Activated CD4-positive, alpha-beta T cell treated with anti-CD3 and anti-CD28 coated beads, Interleukin-2, amount 10 ng/mL, durations not matched to agents 24 days and 14 days (primary cell): ENCODE results near the gene MCUB. TPM values are rescaled to one million over a fixed set of nuclear protein-coding genes. Genes with fewer than 3 reads are reported as not detected.

Source experiments
- DNase-seq: peaks from one replicate; pipeline ENCODE4 v3.0.0; 2022
- H3K27ac Mint-ChIP-seq: one replicate; pipeline ENCODE4 v1.8.0; 2022; ENCODE audit warnings: mild to moderate bottlenecking, mixed read lengths
- H3K27me3 Mint-ChIP-seq: one replicate; pipeline ENCODE4 v1.8.0; 2022; ENCODE audit warnings: mixed read lengths
- H3K36me3 Mint-ChIP-seq: one replicate; pipeline ENCODE4 v1.8.0; 2022; ENCODE audit warnings: low read depth, mild to moderate bottlenecking, mixed read lengths
- H3K4me1 Mint-ChIP-seq: one replicate; pipeline ENCODE4 v1.8.0; 2021; ENCODE audit warnings: mixed read lengths
- H3K4me3 Mint-ChIP-seq: one replicate; pipeline ENCODE4 v1.8.0; 2022; ENCODE audit warnings: mild to moderate bottlenecking, moderate library complexity, mixed read lengths
- H3K9me3 Mint-ChIP-seq: one replicate; pipeline ENCODE4 v1.8.0; 2021; ENCODE audit warnings: mixed read lengths
- intact Hi-C: fragments of 100-400 bp; cut with micrococcal nuclease; formaldehyde crosslinking; loops from one replicate; pipeline ENCODE4 v1.15.1; 2023
- total RNA-seq: library from RNA; stranded (reverse); gene quantifications from 2 replicates; pipeline ENCODE4 v1.2.3, GENCODE V29; 2022

The MCUB gene
- total RNA-seq, 1 donor from 2014 or later: 46.4 TPM

GRCh38 chr4:109616243-109616642 lies 56.2 kb downstream of the MCUB start:
- Mint-ChIP-seq H3K9me3 (peaks cover 4% of the 10 kb centered on the region), H3K36me3 (peaks cover 36% of the 10 kb centered on the region), H3K4me1 (peaks cover 13% of the 10 kb centered on the region), H3K27ac (no peak overlapping the region), H3K27me3 (no peaks in the 10 kb centered on the region), H3K4me3 (no peak overlapping the region)
- no peak for DNase-seq
- intact Hi-C loops: no loop called here

GRCh38 chr4:109622626-109623025 lies 62.6 kb downstream of the MCUB start:
- no peak overlapping the region for H3K4me3 Mint-ChIP-seq
- no peaks in the 10 kb centered on the region for H3K9me3 Mint-ChIP-seq
- H3K27ac Mint-ChIP-seq: no peak overlapping the region
- intact Hi-C loops: no loop called here
- H3K27me3 Mint-ChIP-seq: no peaks in the 10 kb centered on the region
- peaks cover 23% of the 10 kb centered on the region for H3K36me3 Mint-ChIP-seq
- peaks cover 3% of the 10 kb centered on the region for H3K4me1 Mint-ChIP-seq
- no peak for DNase-seq

- intact Hi-C loops: no loop called here
- Mint-ChIP-seq H3K27me3 (no peaks in the 10 kb centered on the region), H3K4me1 (peaks cover 11% of the 10 kb centered on the region), H3K4me3 (no peak overlapping the region), H3K9me3 (no peaks in the 10 kb centered on the region), H3K27ac (no peak overlapping the region), H3K36me3 (peaks cover 20% of the 10 kb centered on the region)
- no peak for DNase-seq
These were observed 64.5 kb downstream of the MCUB start for GRCh38 chr4:109624536-109624935.

GRCh38 chr4:109627361-109627760 lies 67.3 kb downstream of the MCUB start:
- no peak overlapping the region for H3K4me3 Mint-ChIP-seq
- H3K9me3 Mint-ChIP-seq: no peaks in the 10 kb centered on the region
- peaks cover 16% of the 10 kb centered on the region for H3K36me3 Mint-ChIP-seq
- no peak for DNase-seq
- H3K27ac Mint-ChIP-seq: no peak overlapping the region
- intact Hi-C loops: no loop called here
- H3K27me3 Mint-ChIP-seq: no peaks in the 10 kb centered on the region
- H3K4me1 Mint-ChIP-seq: peaks cover 20% of the 10 kb centered on the region

GRCh38 chr4:109629775-109630174 lies 69.7 kb downstream of the MCUB start:
- DNase-seq: no peak
- intact Hi-C loops: no loop called here
- H3K4me1 Mint-ChIP-seq: peaks cover 17% of the 10 kb centered on the region
- no peaks in the 10 kb centered on the region for H3K27me3 Mint-ChIP-seq
- H3K36me3 Mint-ChIP-seq: peaks cover 12% of the 10 kb centered on the region
- no peak overlapping the region for H3K27ac Mint-ChIP-seq
- H3K4me3 Mint-ChIP-seq: no peak overlapping the region
- H3K9me3 Mint-ChIP-seq: no peaks in the 10 kb centered on the region

- Mint-ChIP-seq H3K27ac (no peak overlapping the region), H3K4me1 (peaks cover 17% of the 10 kb centered on the region), H3K36me3 (peaks cover 27% of the 10 kb centered on the region), H3K27me3 (no peaks in the 10 kb centered on the region), H3K9me3 (no peaks in the 10 kb centered on the region), H3K4me3 (no peak overlapping the region)
- no peak for DNase-seq
- intact Hi-C loops: no loop called here
These were observed 71.6 kb downstream of the MCUB start for GRCh38 chr4:109631532-109632108.

- H3K9me3 Mint-ChIP-seq: peaks cover 6% of the 10 kb centered on the region
- no peak overlapping the region for H3K27ac Mint-ChIP-seq
- H3K27me3 Mint-ChIP-seq: no peaks in the 10 kb centered on the region
- DNase-seq: no peak
- intact Hi-C loops: no loop called here
- no peak overlapping the region for H3K4me3 Mint-ChIP-seq
- H3K4me1 Mint-ChIP-seq: peaks cover 16% of the 10 kb centered on the region
- peaks cover 28% of the 10 kb centered on the region for H3K36me3 Mint-ChIP-seq
These were observed 80.6 kb downstream of the MCUB start for GRCh38 chr4:109640644-109641043.

GRCh38 chr4:109645874-109646710 lies 86.0 kb downstream of the MCUB start:
- Mint-ChIP-seq H3K4me1 (peaks cover 27% of the 10 kb centered on the region), H3K36me3 (peaks cover 5% of the 10 kb centered on the region), H3K27ac (no peak overlapping the region), H3K4me3 (no peak overlapping the region), H3K9me3 (no peaks in the 10 kb centered on the region), H3K27me3 (no peaks in the 10 kb centered on the region)
- intact Hi-C loops: no loop called here
- DNase-seq: peak; percentile 62

- Mint-ChIP-seq H3K4me1 (peaks cover 38% of the 10 kb centered on the region), H3K27ac (peak overlapping the region; percentile 86), H3K9me3 (peaks cover 4% of the 10 kb centered on the region), H3K27me3 (no peaks in the 10 kb centered on the region), H3K4me3 (peak overlapping the region; percentile 73), H3K36me3 (peaks cover 20% of the 10 kb centered on the region)
- intact Hi-C loops: loop anchor here (1.0 to 2.0 kb wide), 5 partner anchors 54 to 216 kb away; partner anchors contain the start of genes CASP6, GAR1 and SEC24B
- peak; percentile 75 for DNase-seq
These were observed 88.4 kb downstream of the MCUB start for GRCh38 chr4:109648266-109648996.

GRCh38 chr4:109648997-109649575 lies 89.0 kb downstream of the MCUB start:
- intact Hi-C loops: loop anchor here (1.0 to 2.0 kb wide), 5 partner anchors 54 to 216 kb away; partner anchors contain the start of genes CASP6, GAR1 and SEC24B
- no peaks in the 10 kb centered on the region for H3K27me3 Mint-ChIP-seq
- peaks cover 20% of the 10 kb centered on the region for H3K36me3 Mint-ChIP-seq
- peaks cover 4% of the 10 kb centered on the region for H3K9me3 Mint-ChIP-seq
- DNase-seq: no peak
- H3K4me1 Mint-ChIP-seq: peaks cover 38% of the 10 kb centered on the region
- H3K4me3 Mint-ChIP-seq: peak overlapping the region; percentile 73
- H3K27ac Mint-ChIP-seq: peak overlapping the region; percentile 85

- Mint-ChIP-seq H3K9me3 (peaks cover 4% of the 10 kb centered on the region), H3K4me3 (peak overlapping the region; percentile 39), H3K27ac (peak overlapping the region; percentile 69), H3K4me1 (peaks cover 41% of the 10 kb centered on the region), H3K27me3 (no peaks in the 10 kb centered on the region), H3K36me3 (peaks cover 22% of the 10 kb centered on the region)
- intact Hi-C loops: loop anchor here (2.0 kb wide), 4 partner anchors 53 to 217 kb away; partner anchors contain the start of genes CASP6, GAR1 and SEC24B
- DNase-seq: peak; percentile 75
These were observed 89.8 kb downstream of the MCUB start for GRCh38 chr4:109649872-109650271.

GRCh38 chr4:109655396-109655795 lies 95.3 kb downstream of the MCUB start:
- no peak for DNase-seq
- Mint-ChIP-seq H3K4me1 (peaks cover 26% of the 10 kb centered on the region), H3K27me3 (no peaks in the 10 kb centered on the region), H3K4me3 (no peak overlapping the region), H3K36me3 (peaks cover 19% of the 10 kb centered on the region), H3K27ac (no peak overlapping the region), H3K9me3 (peaks cover 4% of the 10 kb centered on the region)
- intact Hi-C loops: no loop called here

- intact Hi-C loops: no loop called here
- no peak for DNase-seq
- H3K4me1 Mint-ChIP-seq: peaks cover 10% of the 10 kb centered on the region
These were observed 97.9 kb downstream of the MCUB start for GRCh38 chr4:109657854-109658418.

More at GRCh38 chr4:109657854-109658418, 97.9 kb downstream of the MCUB start:
- Mint-ChIP-seq H3K27me3 (no peaks in the 10 kb centered on the region), H3K4me3 (no peak overlapping the region), H3K27ac (no peak overlapping the region), H3K9me3 (no peaks in the 10 kb centered on the region), H3K36me3 (peaks cover 16% of the 10 kb centered on the region)
